Thyroid gland (tissue), 4 donors: Measurements from ENCODE around the gene FAM200A.

Experiments used
- CTCF ChIP-seq, 6 experiments: fragments of 200-600 bp in 3 of 6; fragments of 450-650 bp in 3 of 6; sonication (generic) in 3 of 6; IDR thresholded peaks; one replicate each; pipeline ENCODE4 v1.5.1; 2016 to 2019; ENCODE audit warnings: antibody characterized with exemption in 6 of 6, mild to moderate bottlenecking in 2 of 6, inconsistent platforms in 1 of 6, moderate library complexity in 1 of 6
- POLR2A ChIP-seq, 2 donors: fragments of 450-650 bp; IDR thresholded peaks; one replicate each; pipeline ENCODE4 v1.6.1; 2017; ENCODE audit warnings: antibody characterized with exemption in 2 of 2, mild to moderate bottlenecking in 2 of 2, moderate library complexity in 1 of 2

- TF ChIP-seq CTCF (IDR thresholded peaks at IDR 0.05) (no peak), POLR2A (IDR thresholded peaks at IDR 0.05) (no peak)
Measured at GRCh38 chr7:99571768-99572167, 19.9 kb upstream of the FAM200A start.
